GM19351 (cell line): ENCODE results near the gene CACNG3.
"Not testable (repeated sequence)": the region's sequence is repeated elsewhere in the genome, so short reads cannot be mapped to it uniquely, and the experiment has no call there.

ENCODE experiments used
- ATAC-seq: cut with Tn5 transposase; IDR thresholded peaks from one replicate; pipeline ENCODE4 v1.9.1; 2021; ENCODE audit warnings: mild to moderate bottlenecking, moderate library complexity; ENCODE audit not compliant: unreplicated experiment

CACNG3 gene

DNA sequence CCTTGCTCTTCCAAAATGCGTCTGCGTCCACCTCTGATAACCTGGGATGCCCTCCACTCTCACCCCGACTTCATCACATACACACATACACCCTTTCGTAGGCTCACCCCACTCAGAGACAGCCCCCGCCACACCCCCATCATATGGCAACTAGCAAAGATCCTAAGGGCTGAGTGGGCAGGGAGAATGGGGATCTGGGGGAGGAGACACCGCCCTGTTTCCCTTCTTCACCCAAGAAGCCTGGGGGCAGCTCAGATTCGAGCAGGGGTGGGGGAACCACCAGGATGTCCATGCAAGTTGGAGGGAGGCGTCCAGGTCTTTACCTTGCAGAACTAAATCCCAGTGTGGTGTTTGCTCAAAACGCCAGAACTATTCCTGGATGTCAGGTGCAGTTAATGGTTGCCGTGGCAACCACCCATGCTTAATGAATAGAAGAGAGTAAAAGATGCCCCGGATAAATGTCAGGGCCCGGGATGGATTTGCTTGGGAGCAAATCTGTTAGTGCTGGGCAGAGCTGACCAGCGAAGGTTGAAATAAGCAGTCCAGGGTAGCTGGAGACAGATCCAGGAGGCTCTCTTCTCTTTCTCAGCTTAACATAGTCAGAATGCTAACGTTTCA, 72.8 kb downstream of the CACNG3 start:
- no peak for ATAC-seq

DNA sequence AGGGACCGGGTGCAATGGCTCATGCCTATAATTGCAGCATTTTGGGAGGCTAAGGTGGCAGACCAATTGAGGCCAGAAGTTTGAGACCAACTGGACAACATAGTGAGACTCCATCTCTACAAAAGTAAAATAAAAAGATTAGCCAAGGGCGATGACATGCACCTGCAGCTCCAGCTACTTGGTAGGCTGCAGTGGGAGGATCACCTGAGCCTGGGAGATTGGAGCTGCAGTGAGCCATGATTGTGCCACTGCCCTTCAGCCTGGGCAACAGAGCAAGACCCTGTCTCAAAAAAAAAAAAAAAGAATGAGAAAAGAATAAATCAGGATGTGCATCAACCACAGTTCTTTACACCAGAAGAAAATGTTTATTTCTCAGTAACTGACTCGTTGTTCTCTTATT, 76.0 kb downstream of the CACNG3 start:
- ATAC-seq = no peak

DNA sequence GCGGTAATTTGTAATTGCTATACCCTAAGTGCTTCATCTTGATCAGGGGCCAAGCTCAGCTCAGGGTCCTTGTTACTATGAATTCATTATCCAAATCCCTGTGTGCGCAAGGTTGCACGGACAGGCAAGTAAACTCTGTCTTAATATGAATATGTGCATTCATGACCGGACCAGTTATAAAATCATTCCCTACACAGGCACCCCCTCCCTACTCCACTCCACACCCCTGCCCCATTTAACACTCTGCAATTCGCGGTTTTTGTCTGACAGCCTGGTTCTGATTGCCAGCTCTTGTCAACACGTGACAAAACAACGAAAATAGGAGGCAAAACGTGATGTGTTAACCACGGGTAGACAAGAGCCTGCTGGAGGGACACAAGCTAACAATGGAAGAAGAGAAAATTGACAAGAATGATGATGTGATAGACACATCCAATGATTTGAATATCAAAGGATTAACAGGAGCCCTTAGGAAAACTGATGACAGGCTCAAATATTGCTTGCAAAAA, 76.5 kb downstream of the CACNG3 start:
- no peak for ATAC-seq

DNA sequence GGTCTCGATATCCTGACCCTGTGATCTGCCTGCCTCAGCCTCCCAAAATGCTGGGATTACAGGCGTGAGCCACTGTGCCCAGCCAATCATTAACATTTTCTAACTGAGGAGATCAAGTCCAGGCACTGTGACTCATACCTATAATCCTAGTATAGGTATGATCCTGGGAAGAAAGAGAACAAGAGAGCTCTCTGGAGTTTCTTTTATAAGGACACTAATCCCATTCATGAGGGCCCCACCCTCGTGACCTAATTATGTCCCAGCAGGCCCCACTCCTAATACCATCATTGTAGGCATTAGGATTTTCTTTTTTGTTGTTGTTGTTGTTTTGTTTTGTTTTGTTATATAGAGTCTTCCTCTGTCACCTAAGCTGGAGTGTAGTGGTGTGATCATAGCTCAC, 80.4 kb downstream of the CACNG3 start:
- no peak for ATAC-seq

DNA sequence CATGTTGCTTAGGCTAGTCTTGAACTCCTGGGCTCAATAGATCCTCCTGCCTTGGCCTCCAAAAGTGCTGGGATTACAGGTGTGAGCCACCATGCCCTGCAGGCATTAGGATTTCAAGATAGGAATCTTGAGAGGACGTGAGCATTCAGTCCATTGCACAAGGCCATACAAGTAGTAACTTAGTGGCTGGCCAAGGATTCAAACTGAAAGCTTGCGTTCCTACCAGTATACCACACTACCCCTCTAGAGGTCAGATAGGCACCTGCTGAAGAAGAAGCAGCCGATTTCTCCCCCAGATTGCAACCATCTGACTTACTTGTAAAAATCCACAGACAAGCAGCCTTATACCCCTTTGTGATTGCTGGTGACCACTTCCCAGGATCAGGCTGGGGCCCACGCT, 80.9 kb downstream of the CACNG3 start:
- no peak for ATAC-seq

DNA sequence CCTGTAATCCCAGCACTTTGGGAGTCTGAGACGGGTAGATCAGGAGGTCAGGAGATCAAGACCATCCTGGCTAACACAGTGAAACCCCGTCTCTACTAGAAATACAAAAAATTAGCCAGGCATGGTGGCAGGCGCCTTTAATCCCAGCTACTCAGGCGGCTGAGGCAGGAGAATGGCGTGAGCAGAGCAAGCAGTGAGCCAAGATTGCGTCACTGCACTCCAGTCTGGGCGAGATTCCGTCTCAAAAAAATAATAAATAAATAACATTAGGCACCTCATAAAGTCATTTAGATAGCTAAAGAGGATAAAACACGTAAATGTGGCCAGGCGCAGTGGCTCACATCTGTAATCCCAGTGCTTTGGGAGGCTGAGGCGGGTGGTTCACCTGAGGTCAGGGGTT, 87.7 kb downstream of the CACNG3 start:
- not testable (repeated sequence) for ATAC-seq

DNA sequence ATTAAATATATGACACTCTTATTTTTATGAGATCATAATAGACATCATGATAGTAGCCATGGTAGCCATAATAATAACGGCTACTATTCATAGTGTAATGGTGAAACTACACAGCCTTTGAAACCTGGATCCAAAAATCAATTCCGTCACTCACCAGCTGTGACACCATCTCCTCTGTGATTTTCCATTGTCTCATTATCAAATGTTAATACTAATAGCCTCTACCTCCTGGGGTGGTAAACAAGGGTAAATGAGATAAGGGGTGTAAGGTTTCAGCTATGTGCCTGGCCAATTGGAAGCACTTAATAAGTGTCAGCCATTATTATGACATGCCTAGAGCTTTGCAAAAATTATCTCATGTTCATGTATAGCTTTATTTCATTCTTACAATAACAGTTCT, 88.6 kb downstream of the CACNG3 start:
- no peak for ATAC-seq

DNA sequence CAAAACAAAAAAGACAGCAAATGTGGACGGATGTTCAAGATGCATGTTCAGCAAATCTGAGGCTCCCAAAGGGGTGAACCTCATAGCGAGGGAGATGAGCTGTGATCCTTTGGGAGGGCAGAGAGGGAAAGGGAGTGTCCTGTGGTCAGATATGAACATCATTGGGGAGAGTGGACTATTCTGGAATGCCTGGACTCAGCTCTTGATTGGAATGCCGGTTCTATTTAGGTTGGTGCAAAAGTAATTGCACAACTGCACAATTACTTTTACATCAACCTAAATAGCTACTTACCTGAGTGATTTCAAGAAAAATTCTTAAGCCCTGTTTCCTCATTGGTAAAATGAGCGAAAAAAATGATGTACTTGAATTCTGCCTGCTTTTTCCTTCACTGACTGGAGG, 89.6 kb downstream of the CACNG3 start:
- no peak for ATAC-seq

DNA sequence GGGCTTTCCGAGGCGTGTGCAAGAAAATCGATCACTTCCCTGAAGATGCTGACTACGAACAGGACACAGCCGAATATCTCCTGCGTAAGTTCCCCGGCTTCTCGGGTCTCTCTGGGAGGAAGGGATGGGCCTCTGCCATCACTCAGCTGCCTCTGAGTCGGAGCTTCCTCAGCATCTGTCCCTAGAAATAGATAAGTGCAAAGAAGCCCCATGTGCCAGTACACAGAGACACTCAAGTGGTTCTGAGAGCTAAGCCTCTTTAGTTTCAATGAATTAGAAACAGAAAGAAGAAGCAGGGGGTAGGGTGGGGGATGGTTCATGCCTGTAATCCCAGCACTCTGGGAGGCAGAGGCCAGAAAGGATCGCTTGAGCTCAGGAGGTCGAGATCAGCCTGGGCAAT, 90.6 kb downstream of the CACNG3 start:
- no peak for ATAC-seq

DNA sequence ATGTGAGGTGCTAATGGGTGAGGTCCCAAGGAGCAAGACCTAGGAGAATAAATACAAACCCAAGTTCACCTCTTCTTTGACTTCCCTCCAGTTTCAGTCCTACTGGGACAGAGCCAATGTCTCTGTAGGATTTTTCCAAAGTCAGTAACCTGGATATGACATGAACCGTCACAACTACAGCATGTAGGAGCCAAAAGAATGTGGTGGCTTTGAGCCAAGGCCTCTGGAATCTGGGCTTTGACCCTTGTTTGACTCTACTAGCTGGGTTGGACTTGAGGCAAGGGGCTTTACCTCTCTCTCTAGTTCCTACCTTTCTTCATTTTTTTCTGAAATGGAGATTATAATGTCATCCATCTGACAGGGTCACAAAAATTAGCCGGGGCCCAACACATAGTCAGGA, 91.4 kb downstream of the CACNG3 start:
- no peak for ATAC-seq

DNA sequence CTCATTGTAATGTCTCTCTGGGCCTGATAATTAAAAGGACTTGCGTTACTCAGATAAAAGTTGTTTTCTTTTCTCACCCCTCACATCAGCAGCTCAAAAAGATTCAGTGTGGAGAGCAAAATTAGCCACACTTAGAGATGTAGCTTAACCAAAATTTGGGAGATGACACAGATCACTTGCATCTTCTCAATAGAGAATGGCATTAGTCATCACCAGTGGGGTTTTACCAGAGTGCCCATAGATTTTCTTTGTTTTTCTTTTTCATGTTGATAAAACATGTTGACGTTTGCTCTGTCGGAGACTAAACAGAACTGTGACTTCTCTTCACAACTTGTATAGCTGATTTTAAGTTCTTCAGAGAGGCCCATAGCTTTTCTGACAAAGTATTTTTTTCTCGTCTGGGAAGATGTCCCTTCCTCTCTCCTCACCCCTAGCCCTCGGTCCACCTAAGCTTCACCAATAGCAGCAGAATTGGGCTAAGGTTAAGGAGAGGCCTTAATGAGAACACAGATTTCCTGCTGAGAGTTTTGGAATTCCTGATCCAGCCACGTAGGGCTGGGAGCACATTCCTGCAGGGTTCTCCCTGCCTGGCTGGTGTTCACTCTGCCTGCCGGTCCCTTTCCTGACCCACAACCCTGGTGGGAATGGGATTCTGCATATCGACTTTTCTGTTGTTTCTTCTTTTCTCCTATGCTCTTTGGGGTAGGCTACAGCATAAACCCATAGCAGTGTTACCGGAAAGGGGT, 92.6 kb downstream of the CACNG3 start:
- no peak for ATAC-seq

DNA sequence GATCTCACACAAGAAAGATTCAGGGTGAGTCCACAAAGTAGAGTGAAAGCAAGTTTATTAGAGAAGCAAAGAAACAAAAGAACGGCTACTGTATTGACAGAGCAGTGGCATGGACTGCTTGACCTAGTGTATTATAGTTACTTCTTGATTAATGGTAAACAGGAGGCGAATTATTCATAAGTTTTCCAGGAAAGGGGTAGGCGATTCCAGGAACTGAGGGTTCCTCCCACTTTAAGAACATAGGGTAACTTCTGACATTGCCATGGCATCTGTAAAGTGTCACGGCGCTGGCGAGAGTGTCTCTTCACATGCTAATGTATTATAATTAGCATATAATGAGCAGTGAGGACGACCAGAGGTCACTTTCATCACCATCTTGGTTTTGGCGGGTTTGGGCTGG, 93.2 kb downstream of the CACNG3 start:
- ATAC-seq = no peak

DNA sequence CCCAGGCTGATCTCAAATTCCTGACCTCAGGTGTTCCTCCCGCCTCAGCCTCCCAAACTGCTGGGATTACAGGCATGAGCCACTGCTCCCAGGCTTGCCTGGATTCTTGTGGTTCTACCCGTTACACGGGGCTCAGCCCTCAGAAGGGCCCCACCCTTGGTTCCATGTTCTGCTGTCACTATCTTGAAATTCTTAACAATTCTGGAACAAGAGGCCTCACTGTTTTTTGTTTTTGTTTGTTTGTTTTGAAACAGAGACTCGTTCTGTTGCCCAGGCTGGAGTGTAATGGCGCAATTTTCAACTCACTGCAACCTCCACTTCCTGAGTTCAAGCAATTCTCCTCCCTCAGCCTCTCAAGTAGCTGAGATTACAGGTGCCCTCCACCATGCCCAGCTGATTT, 96.6 kb downstream of the CACNG3 start:
- ATAC-seq = no peak

DNA sequence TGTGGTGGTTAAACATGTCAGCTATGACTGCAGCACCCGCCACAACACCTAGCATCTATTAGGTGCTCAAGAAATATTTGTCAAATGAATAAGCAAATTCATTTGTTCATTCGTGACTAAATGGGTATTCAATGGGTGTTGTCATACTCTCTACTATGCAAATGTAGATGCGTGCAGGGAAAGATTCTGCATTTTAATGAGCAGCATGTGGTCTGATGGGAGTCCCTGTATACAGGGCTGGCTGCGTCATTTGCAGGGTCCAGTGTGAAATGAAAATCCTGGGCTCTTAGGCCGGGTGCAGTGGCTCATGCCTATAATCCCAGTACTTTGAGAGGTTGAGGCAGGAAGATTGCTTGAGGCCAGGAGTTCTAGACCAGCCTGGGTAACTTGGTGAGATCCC, 97.5 kb downstream of the CACNG3 start:
- ATAC-seq = no peak

DNA sequence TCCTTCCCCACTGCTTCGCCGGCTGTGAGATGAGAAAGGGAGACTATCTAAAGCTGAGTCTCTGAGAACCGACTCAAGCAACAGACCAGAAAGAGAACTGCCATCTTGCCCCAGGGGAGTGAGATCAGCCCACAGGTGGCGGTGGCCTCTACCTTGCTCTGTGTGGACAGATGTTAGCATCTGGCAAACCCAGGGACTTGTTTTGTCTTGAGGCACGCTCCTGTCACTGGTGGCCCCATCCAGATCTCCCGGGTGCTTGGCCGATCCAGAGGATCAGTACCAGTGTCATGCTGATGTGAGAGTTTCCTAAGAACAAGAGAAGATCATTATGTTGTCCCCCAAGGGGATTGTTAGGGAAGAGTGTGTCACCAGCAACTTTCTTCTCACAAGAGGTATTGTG, 101.4 kb downstream of the CACNG3 start:
- no peak for ATAC-seq

DNA sequence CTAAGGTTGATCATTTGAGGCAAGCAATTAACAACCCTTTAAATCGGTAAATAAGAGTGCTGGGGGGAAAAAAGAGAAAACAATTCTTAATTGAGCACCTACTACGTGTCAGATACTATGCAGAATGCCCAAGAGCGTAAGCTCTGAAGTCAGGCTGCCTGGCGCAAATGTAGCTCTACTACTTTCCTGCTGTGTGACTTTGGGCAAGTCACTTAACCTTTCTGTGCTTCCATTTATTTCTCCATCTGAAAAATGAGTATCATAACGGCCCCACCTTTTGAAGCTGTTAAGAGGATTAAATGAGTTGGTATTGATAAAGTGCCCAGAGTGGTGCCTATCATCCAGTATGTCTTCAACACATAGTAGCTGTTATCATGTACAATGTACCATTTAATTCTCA, 102.0 kb downstream of the CACNG3 start:
- no peak for ATAC-seq

DNA sequence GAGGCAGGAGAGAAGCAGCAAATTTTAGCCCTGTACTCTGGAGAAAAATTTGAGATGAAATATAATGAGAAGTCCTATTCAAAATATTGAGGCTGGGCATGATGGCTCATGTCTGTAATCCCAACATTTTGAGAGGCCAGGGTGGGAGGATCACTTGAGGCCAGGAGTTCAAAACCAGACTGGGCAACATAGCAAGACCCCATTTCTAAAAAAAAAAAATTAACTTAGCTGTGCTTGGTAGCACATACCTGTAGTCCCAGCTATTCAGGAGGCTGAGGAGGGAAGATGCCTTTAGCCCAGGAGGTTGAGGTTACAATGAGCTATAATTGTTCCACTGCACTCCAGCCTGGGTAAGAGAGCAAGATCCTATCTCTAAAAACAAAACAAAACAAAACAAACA, 103.4 kb downstream of the CACNG3 start:
- no peak for ATAC-seq

DNA sequence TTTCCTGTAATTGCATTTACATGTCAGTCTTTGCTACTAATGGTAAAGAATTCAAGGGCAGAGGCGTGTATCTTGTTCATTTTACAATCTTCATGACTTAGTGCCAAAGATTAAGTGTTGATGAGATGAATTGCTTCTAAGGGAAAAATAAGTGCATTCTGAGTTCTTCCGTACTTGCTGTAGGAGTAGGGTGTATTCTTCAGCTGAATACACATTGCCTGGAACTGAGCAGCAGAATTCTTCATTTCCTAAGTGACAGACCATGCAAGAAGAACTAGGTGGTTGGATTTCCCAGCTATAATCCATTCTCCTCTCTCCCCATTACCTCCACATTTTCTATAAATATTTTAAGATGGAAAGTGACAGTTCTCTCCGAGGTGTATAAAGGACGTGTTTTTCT, 104.8 kb downstream of the CACNG3 start:
- no peak for ATAC-seq

DNA sequence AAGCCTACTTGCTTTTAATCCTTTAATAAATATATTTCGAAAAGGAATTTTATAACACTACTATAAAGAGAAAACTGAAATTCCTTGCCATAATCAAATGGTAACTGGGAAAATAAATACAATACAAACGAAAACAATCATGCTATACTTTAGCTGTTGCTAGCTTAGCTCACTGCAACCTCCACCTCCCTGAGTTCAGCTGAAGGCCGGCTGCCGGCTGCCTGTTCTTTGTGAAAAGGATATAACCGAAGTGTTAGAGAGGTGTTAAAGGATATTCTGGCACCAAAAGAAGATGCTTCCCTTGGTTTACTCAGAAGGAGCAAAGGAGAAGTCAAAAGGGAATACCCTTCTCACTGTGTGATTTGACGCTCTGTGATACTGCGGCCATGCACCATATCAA, 108.5 kb downstream of the CACNG3 start:
- ATAC-seq = no peak

DNA sequence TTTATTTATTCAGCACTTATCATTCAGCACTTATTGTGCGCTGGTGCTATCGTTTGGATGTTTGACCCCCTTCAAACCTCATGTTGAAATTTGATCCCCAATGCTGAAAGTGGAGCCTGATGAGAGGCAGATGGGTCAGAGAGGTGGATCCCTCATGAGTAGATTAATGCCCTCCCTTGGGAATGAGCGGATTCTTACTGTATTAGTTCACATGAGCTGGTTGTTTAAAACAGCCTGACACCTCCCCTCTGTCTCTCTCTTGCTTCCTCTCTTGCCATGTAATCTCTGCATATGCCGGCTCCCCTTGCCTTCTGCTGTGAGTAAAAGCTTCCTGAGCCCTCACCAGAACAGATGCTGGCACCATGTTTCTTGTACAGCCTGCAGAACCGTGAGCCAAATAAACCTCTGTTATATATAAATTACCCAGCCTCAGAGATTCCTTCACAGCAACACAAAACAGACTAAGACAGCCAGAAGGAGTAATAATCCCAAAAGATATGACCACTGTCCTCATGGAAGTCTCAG, 111.1 kb downstream of the CACNG3 start:
- ATAC-seq = no peak

DNA sequence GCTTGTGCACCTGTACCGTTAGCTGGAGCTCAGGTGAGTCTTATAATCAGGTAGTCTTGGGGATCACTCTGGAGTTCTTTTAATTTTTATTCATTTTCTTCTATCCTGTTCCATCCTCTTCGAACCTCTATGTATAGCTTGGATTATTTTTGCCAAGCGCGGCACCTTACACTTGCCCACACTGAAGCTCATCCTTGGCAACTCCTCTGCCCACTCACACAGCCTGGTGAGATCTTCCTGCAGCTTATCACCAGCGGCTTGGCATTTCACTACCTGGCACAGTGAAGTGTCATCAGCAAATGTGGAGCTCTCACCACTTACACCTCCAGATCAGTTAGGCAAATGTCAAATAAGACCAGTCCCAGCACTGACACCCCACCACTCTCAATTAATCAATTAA, 116.7 kb downstream of the CACNG3 start:
- no peak for ATAC-seq

DNA sequence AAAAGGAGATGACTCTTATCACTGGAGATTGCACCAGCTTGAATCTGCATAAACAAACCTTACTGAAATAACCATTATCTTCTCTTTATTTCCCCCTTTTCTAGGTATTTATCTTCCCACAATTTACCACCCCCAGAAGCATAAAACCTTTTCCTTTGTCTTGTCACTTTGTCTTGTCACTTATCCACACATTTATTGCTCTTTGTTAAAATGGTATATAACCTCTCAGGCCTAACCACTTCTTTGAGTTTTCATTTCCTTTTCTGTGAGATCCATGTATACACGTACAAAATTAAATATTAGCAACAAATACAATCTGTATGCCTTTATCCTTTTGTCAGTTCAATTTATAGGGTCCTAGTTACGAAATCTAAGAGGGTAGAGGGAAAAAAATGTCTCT, 122.9 kb downstream of the CACNG3 start:
- ATAC-seq = no peak
